Erythroblast (primary cell): ENCODE measurements around the gene INTS7.
A peak's percentile ranks its signal among the peaks of the same experiment; 100 is the strongest.

Experiments used
- DNase-seq, 2 experiments: peaks; one replicate each; lab custom pipeline; 2025; lab: John Stamatoyannopoulos, UW
- GATA1 ChIP-seq: IDR thresholded peaks from 2 replicates; pipeline ENCODE4 v1.6.1; 2011; ENCODE audit warnings: low read depth, mild to moderate bottlenecking, control low read depth, low read length, moderate library complexity
- POLR2A ChIP-seq: IDR thresholded peaks from 2 replicates; pipeline ENCODE4 v1.6.1; 2011; ENCODE audit warnings: mild to moderate bottlenecking, low read length

The INTS7 gene

GRCh38 chr1:212035123-212035834 is at the start of gene INTS7, which contains the start of gene DTL:
TSS of gene INTS7 (minus strand) at chr1:212035557. CDS start at chr1:212035437, 120 bp downstream.
TSS of gene DTL (plus strand) at chr1:212035748. CDS start at chr1:212035891, 143 bp downstream.
- TF ChIP-seq GATA1 (no peak), POLR2A (peak; percentile 89)
- peak; percentile 100 for DNase-seq

GRCh38 chr1:212082765-212083406 is 47.5 kb upstream of the INTS7 start:
- no peak for TF ChIP-seq POLR2A
- no peak for DNase-seq

GRCh38 chr1:212078826-212079225 is 43.5 kb upstream of the INTS7 start:
- DNase-seq, result no peak
- TF ChIP-seq POLR2A, result no peak
- no peak for TF ChIP-seq GATA1

GRCh38 chr1:212077028-212077427 is 41.7 kb upstream of the INTS7 start:
- TF ChIP-seq GATA1 (no peak), POLR2A (no peak)
- DNase-seq, result peak; percentile 24 to 48

- no peak for DNase-seq
- TF ChIP-seq POLR2A (no peak), GATA1 (no peak)
These were observed 39.5 kb upstream of the INTS7 start for GRCh38 chr1:212074856-212075255.

- TF ChIP-seq POLR2A (no peak), GATA1 (no peak)
- no peak for DNase-seq
These were observed 39.0 kb upstream of the INTS7 start for GRCh38 chr1:212074313-212074712.

GRCh38 chr1:212073490-212073889 is 38.1 kb upstream of the INTS7 start:
- DNase-seq, result no peak
- TF ChIP-seq GATA1, result no peak
- no peak for TF ChIP-seq POLR2A

- no peak for DNase-seq
- TF ChIP-seq GATA1 (no peak), POLR2A (no peak)
These were observed 36.7 kb upstream of the INTS7 start for GRCh38 chr1:212072047-212072446.

GRCh38 chr1:212070720-212071302 is 35.5 kb upstream of the INTS7 start:
- TF ChIP-seq POLR2A (no peak), GATA1 (no peak)
- DNase-seq, result peak; percentile 10 to 46

- TF ChIP-seq POLR2A (no peak), GATA1 (no peak)
- no peak for DNase-seq
These were observed 32.4 kb upstream of the INTS7 start for GRCh38 chr1:212067787-212068186.

- DNase-seq, result peak; percentile 49 to 66
- TF ChIP-seq GATA1, result no peak
- no peak for TF ChIP-seq POLR2A
These were observed 27.6 kb upstream of the INTS7 start for GRCh38 chr1:212062832-212063438.

GRCh38 chr1:212060632-212061472 is 25.5 kb upstream of the INTS7 start:
- DNase-seq, result peak in 1 of 2 experiments; percentile 14
- TF ChIP-seq POLR2A (no peak), GATA1 (no peak)

- no peak for DNase-seq
- TF ChIP-seq GATA1 (no peak), POLR2A (no peak)
These were observed 20.0 kb upstream of the INTS7 start for GRCh38 chr1:212055333-212055732.
